ENCODE results near the gene BIRC6. TPM values are rescaled to one million over a fixed set of nuclear protein-coding genes. Genes with fewer than 3 reads are reported as not detected.

BIRC6 gene
- total and polyA plus RNA-seq, 2 donors (not counting 1 experiment from before 2014, with no cell fraction given), result 41.7 to 166 TPM

- Histone ChIP-seq H3K79me2 (ENCODE audit: control insufficient read depth, insufficient read depth, low read length) (no peaks in the 10 kb centered on the region), H3K4me2 (replicated peaks; ENCODE audit: low read depth, low read length, poor library complexity, severe bottlenecking) (no peak overlapping the region), H3K36me3 (replicated peaks in 1 of 2; ENCODE audit: control extremely low read depth in 1 of 2, control insufficient read depth in 1 of 2, extremely low read depth in 1 of 2, insufficient read depth in 2 of 2, low read length in 1 of 2) (peaks cover 6 to 21% of the 10 kb centered on the region in 2 experiments), H4K20me1 (ENCODE audit: control insufficient read depth, insufficient read depth, low read length, poor library complexity, severe bottlenecking) (no peaks in the 10 kb centered on the region), H2AFZ (ENCODE audit: insufficient read depth, low read depth, low read length, poor library complexity, severe bottlenecking) (no peak overlapping the region), H3K9ac (ENCODE audit: low read length) (no peak overlapping the region), H3K9me3 (ENCODE audit: control extremely low read depth in 1 of 3, control insufficient read depth in 2 of 3, insufficient read depth in 1 of 3, low read length in 2 of 3) (no peaks in the 10 kb centered on the region), H3K4me1 (ENCODE audit: control insufficient read depth in 2 of 2, insufficient read depth in 2 of 2, low read length in 2 of 2) (no peaks in the 10 kb centered on the region), H3K27ac (ENCODE audit: low read length in 2 of 2) (peak overlapping the region in 1 of 2 donors; percentile 57), H3K27me3 (replicated peaks in 1 of 4; ENCODE audit: control extremely low read depth in 1 of 4, control insufficient read depth in 3 of 4, insufficient read depth in 4 of 4, low read length in 3 of 4) (no peaks in the 10 kb centered on the region), H3K4me3 (ENCODE audit: control extremely low read depth in 1 of 5, extremely low read depth in 1 of 5, insufficient read depth in 1 of 5, low read depth in 2 of 5, low read length in 4 of 5) (no peak overlapping the region)
- Mint-ChIP-seq H3K4me1 (peaks cover 4% of the 10 kb centered on the region), H3K9me3 (ENCODE audit: insufficient read depth) (no peaks in the 10 kb centered on the region), H3K4me3 (no peak overlapping the region), H3K27me3 (no peaks in the 10 kb centered on the region), H3K27ac (no peak overlapping the region)
- peak; percentile 87 for TF ChIP-seq CTCF (IDR thresholded peaks at IDR 0.05)
- no peak for TF ChIP-seq EZH2 (IDR thresholded peaks at IDR 0.05; ENCODE audit: borderline replicate concordance, insufficient read depth, low read depth, low read length, poor library complexity, severe bottlenecking)
- CTCF ChIA-PET, result interaction anchor here (1.8 kb wide), 1 partner anchor 1029 kb away, joined by 6 read pairs; no protein-coding TSS in a partner anchor
- DNase-seq, result peak; percentile 68
- intact Hi-C loops (cut with micrococcal nuclease), result loop anchor here (1.0 kb wide), 1 partner anchor 1029 kb away; no protein-coding TSS in a partner anchor
- POLR2A ChIA-PET, result no interaction called here
- ATAC-seq (ENCODE audit: low read depth), result peak; percentile 68
- WGBS (ENCODE audit: insufficient coverage), result no CpG with 5 or more reads among the region's 2 CpGs
Observed at GRCh38 chr2:32553829-32554432, 197.1 kb downstream of the BIRC6 start.

DNA sequence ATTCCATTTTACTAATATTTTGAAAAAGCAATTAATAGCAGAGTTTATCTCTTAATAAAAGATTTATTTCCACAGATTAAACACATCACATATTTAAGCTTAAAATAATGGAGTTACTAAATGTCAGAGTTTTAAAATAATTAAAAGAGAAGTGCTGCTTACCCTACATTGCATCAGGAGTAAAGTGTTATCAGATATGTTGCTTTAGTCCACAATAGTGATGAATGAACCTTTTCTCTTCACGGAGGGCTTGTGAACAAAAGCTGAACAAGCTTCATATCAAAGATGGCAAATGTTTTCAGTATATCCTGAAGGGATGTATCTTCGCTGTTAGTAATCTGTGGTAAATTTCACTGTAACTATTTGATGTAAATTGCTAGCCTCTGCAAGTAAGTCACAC, 201.7 kb downstream of the BIRC6 start:
- H3K4me1 ChIP-seq (ENCODE audit: control insufficient read depth in 2 of 2, insufficient read depth in 2 of 2, low read length in 2 of 2), result no peaks in the 10 kb centered on the region
- TF ChIP-seq CTCF (IDR thresholded peaks at IDR 0.05) (no peak), EZH2 (IDR thresholded peaks at IDR 0.05; ENCODE audit: borderline replicate concordance, insufficient read depth, low read depth, low read length, poor library complexity, severe bottlenecking) (no peak)
- Mint-ChIP-seq H3K4me1 (peaks cover 3% of the 10 kb centered on the region), H3K27me3 (no peaks in the 10 kb centered on the region), H3K4me3 (no peak overlapping the region), H3K27ac (no peak overlapping the region), H3K9me3 (ENCODE audit: insufficient read depth) (no peaks in the 10 kb centered on the region)
- no peaks in the 10 kb centered on the region for H3K27me3 ChIP-seq (replicated peaks in 1 of 4; ENCODE audit: control extremely low read depth in 1 of 4, control insufficient read depth in 3 of 4, insufficient read depth in 4 of 4, low read length in 3 of 4)
- H2AFZ ChIP-seq (ENCODE audit: insufficient read depth, low read depth, low read length, poor library complexity, severe bottlenecking), result no peak overlapping the region
- no peak for DNase-seq
- peaks cover 11 to 23% of the 10 kb centered on the region in 2 experiments for H3K36me3 ChIP-seq (replicated peaks in 1 of 2; ENCODE audit: control extremely low read depth in 1 of 2, control insufficient read depth in 1 of 2, extremely low read depth in 1 of 2, insufficient read depth in 2 of 2, low read length in 1 of 2)
- no peaks in the 10 kb centered on the region for H4K20me1 ChIP-seq (ENCODE audit: control insufficient read depth, insufficient read depth, low read length, poor library complexity, severe bottlenecking)
- ATAC-seq (ENCODE audit: low read depth), result no peak
- H3K9me3 ChIP-seq (ENCODE audit: control extremely low read depth in 1 of 3, control insufficient read depth in 2 of 3, insufficient read depth in 1 of 3, low read length in 2 of 3), result no peaks in the 10 kb centered on the region
- POLR2A ChIA-PET, result no interaction called here
- no peak overlapping the region for H3K27ac ChIP-seq (ENCODE audit: low read length in 2 of 2)
- no peak overlapping the region for H3K4me3 ChIP-seq (ENCODE audit: control extremely low read depth in 1 of 5, extremely low read depth in 1 of 5, insufficient read depth in 1 of 5, low read depth in 2 of 5, low read length in 4 of 5)
- H3K9ac ChIP-seq (ENCODE audit: low read length), result no peak overlapping the region
- CTCF ChIA-PET, result interaction anchor here (0.8 to 1.2 kb wide), 2 partner anchors 11 to 1025 kb away, joined by 4 read pairs; no protein-coding TSS in a partner anchor
- H3K79me2 ChIP-seq (ENCODE audit: control insufficient read depth, insufficient read depth, low read length), result no peaks in the 10 kb centered on the region
- WGBS (ENCODE audit: insufficient coverage), result no CpG with 5 or more reads among the region's 2 CpGs
- intact Hi-C loops (cut with micrococcal nuclease), result no loop called here
- H3K4me2 ChIP-seq (replicated peaks; ENCODE audit: low read depth, low read length, poor library complexity, severe bottlenecking), result no peak overlapping the region
